GM21423 (cell line): ENCODE data around the gene MTPN.

Source experiments
- ATAC-seq: cut with Tn5 transposase; IDR thresholded peaks from one replicate; pipeline ENCODE4 v1.9.1; 2021; ENCODE audit warnings: mild to moderate bottlenecking, moderate library complexity; ENCODE audit not compliant: unreplicated experiment

The MTPN gene

DNA sequence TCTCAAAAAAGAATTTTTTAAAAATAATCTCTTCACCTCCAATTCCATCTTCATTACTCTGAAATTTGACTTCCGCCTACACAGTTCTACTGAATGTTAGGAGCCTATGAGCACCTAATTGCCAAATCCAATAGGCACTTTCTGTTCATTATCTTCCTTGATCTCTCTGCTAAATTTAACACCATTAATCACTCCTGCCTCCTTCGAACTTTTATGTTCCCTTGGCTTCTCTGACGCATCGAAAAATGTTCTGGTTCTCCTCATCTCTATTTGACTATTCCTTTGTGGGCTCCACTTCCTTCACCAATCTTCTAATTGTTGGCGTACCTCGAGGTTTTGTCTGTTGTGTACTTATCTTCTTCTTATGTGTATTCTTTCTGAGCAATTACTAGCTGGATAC, 87.3 kb downstream of the MTPN start:
- no peak for ATAC-seq

DNA sequence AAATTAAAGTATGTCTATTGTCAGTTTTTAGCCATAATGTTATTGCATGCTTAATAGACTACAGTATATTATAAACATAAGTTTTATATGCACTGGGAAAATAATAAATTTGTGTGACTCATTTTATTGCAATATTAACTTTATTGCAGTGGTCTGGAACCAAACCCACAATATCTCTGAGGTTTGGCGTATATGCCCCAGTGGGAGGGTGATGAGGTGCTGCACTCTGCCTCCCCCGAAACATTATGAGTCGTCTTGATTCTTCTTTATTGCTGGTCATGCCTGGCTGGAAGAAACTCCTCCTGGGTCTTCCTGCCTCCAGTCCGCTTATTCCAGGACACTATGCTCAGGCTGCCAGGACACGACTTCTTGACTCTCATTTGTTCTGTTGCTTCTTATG, 88.4 kb downstream of the MTPN start:
- no peak for ATAC-seq

DNA sequence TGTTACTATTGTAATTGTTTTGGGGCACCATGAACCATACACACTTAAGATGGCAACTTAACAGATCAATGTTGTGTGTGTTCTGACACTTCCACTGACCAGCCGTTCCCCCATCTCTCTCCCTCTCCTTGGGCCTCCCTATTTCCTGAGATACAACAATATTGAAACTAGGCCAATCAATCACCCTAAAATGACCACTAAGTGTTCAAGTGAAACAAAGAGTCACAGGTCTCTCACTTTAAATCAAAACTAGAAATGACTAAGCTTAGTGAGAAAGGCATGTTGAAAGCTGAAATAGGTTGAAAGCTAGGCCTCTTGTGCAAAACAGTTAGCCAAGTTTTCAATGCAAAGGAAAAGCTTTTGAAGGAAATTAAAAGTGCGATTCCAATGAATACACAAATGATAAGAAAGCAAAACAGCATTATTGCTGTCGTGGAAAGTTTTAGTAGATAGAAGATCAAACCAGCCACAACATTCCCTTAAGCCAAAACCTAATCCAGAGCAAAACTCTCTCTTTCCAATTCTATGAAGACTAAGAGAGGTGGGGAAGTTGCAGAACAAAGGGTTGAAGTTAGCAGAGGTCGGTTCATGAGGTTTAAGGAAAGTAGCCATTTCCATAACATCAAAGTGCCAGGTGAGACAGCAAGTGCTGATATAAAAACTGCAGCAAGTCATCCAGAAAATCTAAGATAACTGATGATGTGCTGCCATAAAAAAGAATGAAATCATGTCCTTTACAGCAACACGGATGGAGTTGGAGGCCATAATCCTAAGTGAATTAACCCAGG, 90.6 kb downstream of the MTPN start:
- peak; percentile 70 for ATAC-seq

DNA sequence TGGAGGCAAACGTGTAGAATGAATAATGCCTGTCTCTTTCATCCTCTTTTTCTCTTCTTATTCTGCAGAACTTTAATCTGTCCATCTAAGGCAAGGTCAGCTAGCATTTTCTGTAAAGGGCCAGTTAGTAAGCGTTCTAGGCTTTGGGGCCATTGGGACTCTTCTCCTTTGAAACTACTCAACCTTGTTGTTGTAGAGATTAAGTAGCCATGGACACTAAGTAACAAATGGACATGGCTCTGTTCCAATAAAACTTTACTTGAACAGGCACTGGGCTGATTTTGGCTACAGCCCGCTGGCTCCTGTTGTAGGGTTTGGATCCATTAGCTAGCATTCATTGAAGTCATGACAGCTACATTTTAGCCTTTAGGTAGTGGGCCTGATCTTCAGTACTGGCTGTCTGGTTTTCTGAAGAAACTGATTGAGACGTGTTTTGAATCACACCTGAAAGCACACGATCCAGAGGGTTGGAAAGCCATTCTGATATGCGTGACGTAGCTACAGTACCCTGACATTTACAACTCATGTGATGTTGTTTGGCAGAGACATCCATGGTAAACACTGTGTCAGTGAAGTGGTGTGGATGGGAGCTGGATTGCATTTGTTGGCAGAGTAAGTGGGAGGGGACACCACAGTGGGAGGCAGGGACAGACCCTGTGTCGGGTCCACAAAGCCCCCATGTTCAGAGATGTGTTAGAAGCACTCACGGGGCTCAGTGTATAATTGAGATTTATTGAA, 92.5 kb downstream of the MTPN start:
- ATAC-seq, result no peak

DNA sequence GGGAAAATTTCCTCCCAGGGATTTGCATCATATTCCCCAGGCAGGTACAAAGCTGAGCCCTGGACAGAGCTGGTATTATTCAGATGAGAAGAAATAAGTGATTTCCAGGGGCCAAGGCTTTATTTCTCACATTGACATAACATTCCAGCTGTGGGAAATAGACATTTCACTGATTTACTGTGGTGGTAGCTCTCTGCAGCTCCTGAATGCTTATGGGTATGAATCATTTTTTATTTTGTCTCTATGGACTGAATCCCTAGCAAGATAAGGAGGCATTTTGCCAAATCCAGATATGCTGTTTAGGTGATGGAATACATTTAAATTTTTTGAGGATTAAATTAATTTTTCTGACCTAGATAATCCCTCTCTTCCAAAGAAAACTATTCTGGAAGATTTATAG, 97.9 kb downstream of the MTPN start:
- no peak for ATAC-seq

DNA sequence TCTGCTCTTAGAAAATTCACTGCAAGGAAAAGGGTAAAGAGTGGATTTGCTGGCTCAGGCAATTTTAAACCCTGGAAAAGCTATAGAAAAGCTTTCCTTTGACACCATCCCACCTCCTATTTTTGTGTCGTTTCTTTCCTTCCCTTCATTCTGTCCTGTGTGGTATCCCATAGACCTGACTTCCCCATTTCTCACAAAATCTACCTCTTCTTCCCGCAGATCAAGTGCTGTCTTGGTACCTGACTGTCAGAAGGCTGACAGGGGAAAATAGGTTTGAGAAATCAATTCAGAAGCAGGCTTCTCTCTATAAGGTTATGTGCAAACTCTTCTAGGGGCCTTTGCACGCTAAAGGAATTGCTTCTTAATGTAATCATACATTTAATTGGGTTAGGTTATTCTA, 98.9 kb downstream of the MTPN start:
- ATAC-seq, result no peak

DNA sequence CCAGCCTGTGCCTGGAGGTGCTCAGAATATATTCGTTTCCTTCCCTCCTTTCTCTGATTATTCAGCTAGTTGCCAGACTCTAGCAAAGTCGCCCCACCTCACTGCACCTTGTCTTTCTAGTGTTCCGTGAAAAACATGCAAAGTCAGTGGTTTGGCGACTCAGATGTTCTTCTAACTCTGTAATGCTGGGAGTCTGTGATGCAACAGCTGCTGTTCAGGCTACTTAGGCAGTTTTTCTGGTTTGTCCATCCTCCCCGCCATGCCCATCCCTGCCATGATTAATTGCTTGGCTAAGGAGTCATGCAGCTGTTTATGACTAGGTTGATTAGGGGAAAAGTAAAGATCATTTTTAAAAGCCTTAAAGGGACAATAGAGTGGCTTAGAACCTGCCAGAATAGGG, 99.4 kb downstream of the MTPN start:
- ATAC-seq, result peak; percentile 95
